IMR-90 (cell line): ENCODE data around the gene GEMIN2. TPM values are rescaled to one million over a fixed set of nuclear protein-coding genes. Genes with fewer than 3 reads are reported as not detected.
"Not testable (repeated sequence)": the region's sequence is repeated elsewhere in the genome, so short reads cannot be mapped to it uniquely, and the experiment has no call there.

Source experiments
- ATAC-seq: fragments of 200-7000 bp; cut with Tn5 transposase; 2 replicates; pipeline ENCODE4 v1.9.1; 2020; ENCODE audit warnings: low read depth, mild to moderate bottlenecking, moderate library complexity
- BruUV-seq: library from RNA; stranded (reverse); fragments of 400-500 nt; replicated peaks from 2 replicates; lab custom pipeline; 2021; lab: Mats Ljungman, UMichigan
- CTCF ChIA-PET: fragments of 300-600 bp; formaldehyde crosslinking; extraction: SDS; loops from one replicate; lab custom pipeline; 2021; ENCODE audit warnings: antibody characterized with exemption; lab: Yijun Ruan, JAX
- POLR2A ChIA-PET: fragments of 300-600 bp; sonication (Branson Sonifier 250); formaldehyde crosslinking; loops from one replicate; lab custom pipeline; 2022; ENCODE audit warnings: antibody characterized with exemption; ENCODE audit not compliant: unreplicated experiment; lab: Charles Lee
- DNase-seq: peaks from one replicate; pipeline ENCODE4 v3.0.0; 2013
- H2AFZ ChIP-seq: replicated peaks from 2 replicates; pipeline ENCODE3; 2013; ENCODE audit warnings: low read length, mild to moderate bottlenecking; ENCODE audit not compliant: poor library complexity
- H2AK5ac ChIP-seq: 2 replicates; pipeline ENCODE4 v1.6.1; 2013; ENCODE audit warnings: low read depth, low read length, inconsistent platforms
- H2AK9ac ChIP-seq: replicated peaks from 2 replicates; pipeline ENCODE3; 2013; ENCODE audit warnings: mild to moderate bottlenecking, low read depth, low read length, moderate library complexity; ENCODE audit not compliant: poor library complexity
- H2BK120ac ChIP-seq: 2 replicates; pipeline ENCODE4 v1.6.1; 2013; ENCODE audit warnings: low read depth, low read length, inconsistent platforms
- H2BK15ac ChIP-seq: 3 replicates; pipeline ENCODE4 v1.6.1; 2013; ENCODE audit warnings: low read depth, low read length, inconsistent platforms
- H2BK20ac ChIP-seq: 2 replicates; pipeline ENCODE4 v1.6.1; 2013; ENCODE audit warnings: low read depth, mild to moderate bottlenecking, inconsistent platforms, low read length, moderate library complexity
- H2BK5ac ChIP-seq: 2 replicates; pipeline ENCODE4 v1.6.1; 2013; ENCODE audit warnings: mild to moderate bottlenecking, low read depth, low read length, inconsistent platforms; ENCODE audit not compliant: poor library complexity, severe bottlenecking
- H3K14ac ChIP-seq: replicated peaks from 2 replicates; pipeline ENCODE4 v1.6.1; 2013; ENCODE audit warnings: low read depth, low read length, inconsistent platforms
- H3K18ac ChIP-seq: 2 replicates; pipeline ENCODE4 v1.6.1; 2013; ENCODE audit warnings: low read depth, low read length, control low read depth
- H3K23ac ChIP-seq: 2 replicates; pipeline ENCODE4 v1.6.1; 2013; ENCODE audit warnings: low read depth, low read length, inconsistent platforms
- H3K27ac ChIP-seq: 2 replicates; pipeline ENCODE4 v1.5.1; 2013; ENCODE audit warnings: mild to moderate bottlenecking, control low read depth, low read length; ENCODE audit not compliant: insufficient read depth
- H3K27me3 ChIP-seq: 2 replicates; pipeline ENCODE4 v1.6.1; 2013; ENCODE audit warnings: low read length; ENCODE audit not compliant: control insufficient read depth, insufficient read depth
- H3K36me3 ChIP-seq: 2 replicates; pipeline ENCODE4 v1.6.1; 2013; ENCODE audit warnings: low read length, mixed read lengths; ENCODE audit not compliant: control insufficient read depth, insufficient read depth
- H3K4ac ChIP-seq: 2 replicates; pipeline ENCODE4 v1.6.1; 2013; ENCODE audit warnings: low read depth, low read length, inconsistent platforms
- H3K4me1 ChIP-seq: 2 replicates; pipeline ENCODE4 v1.6.1; 2013; ENCODE audit warnings: low read length, mixed read lengths; ENCODE audit not compliant: control insufficient read depth, insufficient read depth
- H3K4me2 ChIP-seq: 2 replicates; pipeline ENCODE4 v1.6.1; 2013; ENCODE audit warnings: low read depth, mild to moderate bottlenecking, control low read depth, low read length, moderate library complexity
- H3K4me3 ChIP-seq: 2 replicates; pipeline ENCODE4 v1.5.1; 2013; ENCODE audit warnings: low read depth, mild to moderate bottlenecking, control low read depth, low read length, moderate library complexity; ENCODE audit not compliant: insufficient read depth
- H3K56ac ChIP-seq: 2 replicates; pipeline ENCODE4 v1.6.1; 2013; ENCODE audit warnings: low read length, inconsistent platforms; ENCODE audit not compliant: insufficient read depth; ENCODE audit errors: extremely low read depth
- H3K79me1 ChIP-seq, 2 experiments: 2 replicates each; pipeline ENCODE4 v1.6.1; 2013; ENCODE audit warnings: low read length in 2 of 2, inconsistent platforms in 1 of 2, low read depth in 1 of 2
- H3K9ac ChIP-seq: 2 replicates; pipeline ENCODE4 v1.6.1; 2013; ENCODE audit warnings: low read depth, low read length, control low read depth
- H3K9me1 ChIP-seq: 2 replicates; pipeline ENCODE4 v1.6.1; 2013; ENCODE audit warnings: low read length, inconsistent platforms; ENCODE audit not compliant: insufficient read depth
- H3K9me3 ChIP-seq: 2 replicates; pipeline ENCODE4 v1.6.1; 2013; ENCODE audit warnings: low read length; ENCODE audit not compliant: control insufficient read depth, insufficient read depth
- H4K20me1 ChIP-seq: 2 replicates; pipeline ENCODE4 v1.6.1; 2013; ENCODE audit warnings: low read length, inconsistent platforms; ENCODE audit not compliant: insufficient read depth
- H4K5ac ChIP-seq: 2 replicates; pipeline ENCODE4 v1.6.1; 2013; ENCODE audit warnings: mild to moderate bottlenecking, low read depth, low read length, control low read depth
- H4K8ac ChIP-seq, 2 experiments: 2 replicates each; pipeline ENCODE4 v1.6.1; 2013; ENCODE audit warnings: low read depth in 2 of 2, low read length in 2 of 2, control low read depth in 1 of 2, inconsistent platforms in 1 of 2
- H4K91ac ChIP-seq: 2 replicates; pipeline ENCODE4 v1.6.1; 2013; ENCODE audit warnings: low read depth, low read length, inconsistent platforms; ENCODE audit not compliant: insufficient read depth
- WGBS, 2 experiments: methylation state at CpG; one replicate each; pipeline versions ENCODE4 v1.1.5 to v1.1.7; 2013; ENCODE audit warnings: missing lambda C conversion rate in 2 of 2; ENCODE audit not compliant: insufficient read length in 1 of 2; ENCODE audit errors: extremely low coverage in 2 of 2; 5-methylcytosine and 5-hydroxymethylcytosine counted together
- dilution Hi-C: fragments of 300-500 bp; cut with HindIII; formaldehyde crosslinking; loops from one replicate; pipeline ENCODE4 v1.14.3; 2018; ENCODE audit warnings: low sequenced_read_pairs; ENCODE audit not compliant: unreplicated experiment
- in situ Hi-C: fragments of 300-500 bp; cut with MboI; formaldehyde crosslinking; loops from 3 replicates; pipeline ENCODE4 v1.14.3; 2019; ENCODE audit warnings: low sequenced_read_pairs, inconsistent platforms, mixed read lengths
- intact Hi-C: fragments of 100-400 bp; cut with micrococcal nuclease; formaldehyde crosslinking; loops from 2 replicates; pipeline ENCODE4 v1.10.0; 2022
- polyA plus RNA-seq, 3 experiments: library from polyadenylated mRNA; depleted of rRNA; stranded (reverse); fragments of >200 nt; gene quantifications; 2 replicates each; pipeline ENCODE4 v1.2.3, GENCODE V29; 2012; ENCODE audit warnings: low replicate concordance in 1 of 3
- total RNA-seq: library from RNA; depleted of rRNA; stranded (reverse); fragments of >200 nt; gene quantifications from 2 replicates; pipeline ENCODE4 v1.2.3, GENCODE V29; 2012

The GEMIN2 gene
- total and polyA plus RNA-seq, 2 of the 4 experiments (the other 2 are of a cell fraction) = 10.6 to 11.2 TPM

- H2BK5ac ChIP-seq, H2AFZ ChIP-seq, POLR2A ChIA-PET, H3K27ac ChIP-seq, H4K8ac ChIP-seq, H3K4ac ChIP-seq, H4K91ac ChIP-seq, ATAC-seq, H2AK5ac ChIP-seq, CTCF ChIA-PET, H3K56ac ChIP-seq, intact Hi-C loops, H2BK15ac ChIP-seq, in situ Hi-C loops, H3K4me1 ChIP-seq, H3K9ac ChIP-seq, H2BK120ac ChIP-seq, H3K9me1 ChIP-seq, H3K27me3 ChIP-seq, H3K18ac ChIP-seq, dilution Hi-C loops, H3K23ac ChIP-seq, H2BK20ac ChIP-seq, H3K4me3 ChIP-seq, H2AK9ac ChIP-seq, H4K5ac ChIP-seq, DNase-seq, BruUV-seq, H3K14ac ChIP-seq, H3K4me2 ChIP-seq, H3K9me3 ChIP-seq: not testable (repeated sequence)
- H3K36me3 ChIP-seq = peaks cover 36% of the 10 kb centered on the region
- no CpG with 5 or more reads among the region's 5 CpGs for WGBS, 2 experiments
- peaks cover 18% of the 10 kb centered on the region for H4K20me1 ChIP-seq
- peaks cover 16 to 30% of the 10 kb centered on the region in 2 experiments for H3K79me1 ChIP-seq
These were observed 69.5 kb downstream of the GEMIN2 start for GRCh38 chr14:39183685-39184003.
